Mammary epithelial cell (primary cell): ENCODE measurements around the gene IL4R.

Experiments
- EZH2 ChIP-seq: IDR thresholded peaks from 2 replicates; pipeline ENCODE4 v1.6.1; 2012; ENCODE audit warnings: low read length, inconsistent platforms, borderline replicate concordance
- TF ChIP-seq, protein P1 (sequence below), 2 donors: IDR thresholded peaks in 1 of 2; conservative IDR thresholded peaks in 1 of 2; 2 replicates each; pipeline ENCODE4 v1.5.1; 2011 to 2012; ENCODE audit warnings: inconsistent platforms in 2 of 2, low read length in 2 of 2, mild to moderate bottlenecking in 2 of 2, control low read depth in 1 of 2, low read depth in 1 of 2; ENCODE audit not compliant: insufficient read depth in 1 of 2; ENCODE audit errors: extremely low read depth in 1 of 2

DNA sequence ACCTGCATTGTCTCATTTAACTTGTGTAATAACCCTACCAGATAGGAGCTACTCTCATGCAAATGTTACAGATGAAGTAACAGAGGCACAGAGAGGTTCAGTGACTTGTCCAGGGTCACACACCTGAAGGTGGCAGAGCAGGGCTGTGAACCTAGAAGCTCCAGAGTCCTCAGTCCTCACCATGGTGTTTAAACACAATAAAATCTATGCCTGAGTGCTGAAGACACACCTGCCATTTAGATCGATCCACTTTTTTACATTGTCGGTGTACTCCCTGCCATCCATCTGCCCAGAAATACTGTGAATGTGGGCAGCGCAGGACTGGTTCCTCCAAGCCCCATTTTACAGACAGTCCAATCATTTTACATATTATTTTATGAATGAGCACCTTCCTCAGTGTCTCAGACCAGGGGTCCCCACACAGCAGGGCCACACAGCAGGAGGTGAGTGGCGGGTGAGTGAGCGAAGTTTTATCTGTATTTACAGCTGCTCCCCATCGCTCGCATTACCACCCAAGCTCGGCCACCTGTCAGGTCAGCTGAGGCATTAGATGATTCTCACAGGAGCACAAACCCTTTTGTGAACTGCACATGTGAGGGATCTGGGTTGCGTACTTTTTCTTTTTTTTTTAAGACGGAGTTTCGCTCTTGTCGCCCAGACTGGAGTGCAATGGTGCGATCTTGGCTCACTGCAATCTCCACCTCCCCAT is 5.6 kb downstream of the IL4R start:
- TF ChIP-seq, protein P1, sequence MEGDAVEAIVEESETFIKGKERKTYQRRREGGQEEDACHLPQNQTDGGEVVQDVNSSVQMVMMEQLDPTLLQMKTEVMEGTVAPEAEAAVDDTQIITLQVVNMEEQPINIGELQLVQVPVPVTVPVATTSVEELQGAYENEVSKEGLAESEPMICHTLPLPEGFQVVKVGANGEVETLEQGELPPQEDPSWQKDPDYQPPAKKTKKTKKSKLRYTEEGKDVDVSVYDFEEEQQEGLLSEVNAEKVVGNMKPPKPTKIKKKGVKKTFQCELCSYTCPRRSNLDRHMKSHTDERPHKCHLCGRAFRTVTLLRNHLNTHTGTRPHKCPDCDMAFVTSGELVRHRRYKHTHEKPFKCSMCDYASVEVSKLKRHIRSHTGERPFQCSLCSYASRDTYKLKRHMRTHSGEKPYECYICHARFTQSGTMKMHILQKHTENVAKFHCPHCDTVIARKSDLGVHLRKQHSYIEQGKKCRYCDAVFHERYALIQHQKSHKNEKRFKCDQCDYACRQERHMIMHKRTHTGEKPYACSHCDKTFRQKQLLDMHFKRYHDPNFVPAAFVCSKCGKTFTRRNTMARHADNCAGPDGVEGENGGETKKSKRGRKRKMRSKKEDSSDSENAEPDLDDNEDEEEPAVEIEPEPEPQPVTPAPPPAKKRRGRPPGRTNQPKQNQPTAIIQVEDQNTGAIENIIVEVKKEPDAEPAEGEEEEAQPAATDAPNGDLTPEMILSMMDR (conservative IDR thresholded peaks at IDR 0.05 in 1 of 2, IDR thresholded peaks at IDR 0.05 in 1 of 2; ENCODE audit: extremely low read depth in 1 of 2, insufficient read depth in 1 of 2, low read depth in 1 of 2, low read length in 2 of 2), result no peak
- TF ChIP-seq EZH2, result no peak
